Keratinocyte (primary cell): ENCODE measurements around the gene UBASH3B. TPM values are rescaled to one million over a fixed set of nuclear protein-coding genes. Genes with fewer than 3 reads are reported as not detected.

ENCODE experiments used
- DNase-seq: peaks from one replicate; pipeline ENCODE4 v3.0.0-alpha.2; 2011; ENCODE audit warnings: low read depth, missing footprints, low spot score
- FAIRE-seq: peaks from 2 replicates; lab custom pipeline; 2011; peaks lifted over from hg19 to GRCh38; lab: Jason Lieb, UNC
- H2AFZ ChIP-seq: 2 replicates; pipeline ENCODE4 v1.6.0; 2012; ENCODE audit warnings: low read length, control low read depth, inconsistent platforms; ENCODE audit not compliant: control insufficient read depth
- H3K27ac ChIP-seq: 2 replicates; pipeline ENCODE4 v1.5.1; 2011; ENCODE audit warnings: low read length; ENCODE audit not compliant: control insufficient read depth, insufficient read depth
- H3K27me3 ChIP-seq: 3 replicates; pipeline ENCODE4 v1.6.0; 2011; ENCODE audit warnings: low read length; ENCODE audit not compliant: control insufficient read depth, insufficient read depth; ENCODE audit errors: extremely low read depth
- H3K36me3 ChIP-seq, 2 experiments: 2 replicates in 1 of 2; 3 replicates in 1 of 2; pipeline ENCODE4 v1.5.1; 2011; ENCODE audit warnings: low read length in 2 of 2, mild to moderate bottlenecking in 1 of 2; ENCODE audit not compliant: control insufficient read depth in 2 of 2, insufficient read depth in 2 of 2; ENCODE audit errors: extremely low read depth in 1 of 2
- H3K4me1 ChIP-seq: 3 replicates; pipeline ENCODE4 v1.5.1; 2011; ENCODE audit warnings: low read length; ENCODE audit not compliant: control insufficient read depth, insufficient read depth; ENCODE audit errors: extremely low read depth
- H3K4me2 ChIP-seq: 3 replicates; pipeline ENCODE4 v1.6.0; 2011; ENCODE audit warnings: low read depth, low read length; ENCODE audit not compliant: control insufficient read depth, insufficient read depth; ENCODE audit errors: extremely low read depth
- H3K4me3 ChIP-seq, 3 experiments: fragments of 200-600 bp in 1 of 3; sonication (generic) in 1 of 3; 2 replicates in 2 of 3; 3 replicates in 1 of 3; pipeline ENCODE4 v1.5.1; 2011 to 2016; ENCODE audit warnings: low read length in 3 of 3, mild to moderate bottlenecking in 3 of 3, control low read depth in 2 of 3, inconsistent platforms in 1 of 3, low read depth in 1 of 3, mixed read lengths in 1 of 3, mixed run types in 1 of 3, moderate library complexity in 1 of 3; ENCODE audit not compliant: control insufficient read depth in 2 of 3, insufficient read depth in 2 of 3; ENCODE audit errors: extremely low read depth in 1 of 3
- H3K79me2 ChIP-seq: 2 replicates; pipeline ENCODE4 v1.6.0; 2012; ENCODE audit warnings: low read length; ENCODE audit not compliant: control insufficient read depth, insufficient read depth
- H3K9ac ChIP-seq: 3 replicates; pipeline ENCODE4 v1.6.0; 2011; ENCODE audit warnings: low read length; ENCODE audit not compliant: control insufficient read depth, insufficient read depth; ENCODE audit errors: extremely low read depth
- H3K9me1 ChIP-seq: 3 replicates; pipeline ENCODE4 v1.6.0; 2011; ENCODE audit warnings: low read length; ENCODE audit not compliant: control insufficient read depth, insufficient read depth; ENCODE audit errors: extremely low read depth
- H3K9me3 ChIP-seq: 2 replicates; pipeline ENCODE4 v1.5.1; 2012; ENCODE audit warnings: low read depth, low read length; ENCODE audit not compliant: control insufficient read depth
- H4K20me1 ChIP-seq: 3 replicates; pipeline ENCODE4 v1.6.0; 2011; ENCODE audit warnings: low read length; ENCODE audit not compliant: control insufficient read depth, insufficient read depth; ENCODE audit errors: extremely low read depth
- CTCF ChIP-seq, 3 experiments: IDR thresholded peaks in 1 of 3; conservative IDR thresholded peaks in 1 of 3; optimal IDR thresholded peaks in 1 of 3; 2 replicates in 2 of 3; 3 replicates in 1 of 3; pipeline versions ENCODE3 to v1.5.1; 2011; ENCODE audit warnings: low read length in 3 of 3, mild to moderate bottlenecking in 3 of 3, moderate library complexity in 2 of 3, control low read depth in 1 of 3, inconsistent platforms in 1 of 3; ENCODE audit not compliant: insufficient read depth in 2 of 3; ENCODE audit errors: extremely low read depth in 1 of 3
- EZH2 ChIP-seq: IDR thresholded peaks from one replicate; pipeline ENCODE4 v1.6.1; 2012; ENCODE audit warnings: inconsistent platforms, mild to moderate bottlenecking, low read length, moderate library complexity
- dilution Hi-C: fragments of 300-500 bp; cut with MboI; formaldehyde crosslinking; loops from one replicate; pipeline ENCODE4 v1.7.0; 2020; ENCODE audit warnings: low sequenced_read_pairs; ENCODE audit not compliant: extremely low pct_ligation_motif_present
- polyA plus RNA-seq, 5 experiments: library from polyadenylated mRNA; depleted of rRNA in 3 of 5; stranded (reverse) in 3 of 5; stranded (forward) in 1 of 5; unstranded in 1 of 5; fragments of >200 nt; gene quantifications; 1 replicate in 1 of 5; 2 replicates in 3 of 5; 3 replicates in 1 of 5; pipeline versions ENCODE4 v1.2.1 to v1.2.3, GENCODE V29; 2011 to 2012; ENCODE audit warnings: missing spikeins in 2 of 5, low read depth in 1 of 5, low replicate concordance in 1 of 5

The UBASH3B gene
- polyA plus RNA-seq, 1 donor (not counting 4 experiments of a cell fraction or from before 2014, with no cell fraction given), result 25.0 TPM

- Histone ChIP-seq H3K4me3 (no peak overlapping the region), H3K9ac (no peak overlapping the region), H3K36me3 (peaks cover 3 to 7% of the 10 kb centered on the region in 2 experiments), H4K20me1 (peaks cover 4% of the 10 kb centered on the region), H3K79me2 (peaks cover 69% of the 10 kb centered on the region), H3K27ac (no peak overlapping the region), H3K9me1 (peaks cover 4% of the 10 kb centered on the region), H2AFZ (no peak overlapping the region), H3K4me2 (peak overlapping the region; percentile 20), H3K27me3 (no peaks in the 10 kb centered on the region), H3K4me1 (peaks cover 13% of the 10 kb centered on the region), H3K9me3 (no peaks in the 10 kb centered on the region)
- FAIRE-seq (peak; percentile 83), DNase-seq (no peak)
- dilution Hi-C loops, result no loop called here
- TF ChIP-seq EZH2 (no peak), CTCF (optimal IDR thresholded peaks at IDR 0.05 in 1 of 3, IDR thresholded peaks at IDR 0.05 in 1 of 3, conservative IDR thresholded peaks at IDR 0.05 in 1 of 3; ENCODE audit: extremely low read depth in 1 of 3, insufficient read depth in 2 of 3, low read length in 3 of 3) (no peak)
Measured at GRCh38 chr11:122676638-122677037, 21.1 kb downstream of the UBASH3B start.

GRCh38 chr11:122677256-122677655 lies 21.7 kb downstream of the UBASH3B start:
- FAIRE-seq (no peak), DNase-seq (no peak)
- peaks cover 69% of the 10 kb centered on the region for H3K79me2 ChIP-seq
- H3K4me2 ChIP-seq, result no peak overlapping the region
- H3K27me3 ChIP-seq, result no peaks in the 10 kb centered on the region
- H3K36me3 ChIP-seq, result peaks cover 3 to 4% of the 10 kb centered on the region in 2 experiments
- H2AFZ ChIP-seq, result no peak overlapping the region
- H3K9me3 ChIP-seq, result no peaks in the 10 kb centered on the region
- H3K9ac ChIP-seq, result no peak overlapping the region
- dilution Hi-C loops, result no loop called here
- H3K4me3 ChIP-seq, result no peak overlapping the region
- no peak overlapping the region for H3K27ac ChIP-seq
- H3K4me1 ChIP-seq, result peaks cover 13% of the 10 kb centered on the region
- peaks cover 4% of the 10 kb centered on the region for H4K20me1 ChIP-seq
- peaks cover 4% of the 10 kb centered on the region for H3K9me1 ChIP-seq
- TF ChIP-seq CTCF (optimal IDR thresholded peaks at IDR 0.05 in 1 of 3, IDR thresholded peaks at IDR 0.05 in 1 of 3, conservative IDR thresholded peaks at IDR 0.05 in 1 of 3; ENCODE audit: extremely low read depth in 1 of 3, insufficient read depth in 2 of 3, low read length in 3 of 3) (no peak), EZH2 (no peak)
